Osteocyte (in vitro differentiated cells): ENCODE results near the gene CXCL11. TPM values are rescaled to one million over a fixed set of nuclear protein-coding genes. Genes with fewer than 3 reads are reported as not detected.

ENCODE experiments used
- DNase-seq: peaks from one replicate; pipeline ENCODE4 v3.0.0; 2021; ENCODE audit warnings: mixed read lengths; ENCODE audit not compliant: unreplicated experiment; ENCODE audit errors: extremely low spot score
- H3K27ac Mint-ChIP-seq: one replicate; pipeline ENCODE4 v1.8.0; 2021; ENCODE audit warnings: mild to moderate bottlenecking, mixed read lengths; ENCODE audit not compliant: unreplicated experiment
- H3K27me3 Mint-ChIP-seq: one replicate; pipeline ENCODE4 v1.8.0; 2021; ENCODE audit warnings: mixed read lengths; ENCODE audit not compliant: unreplicated experiment
- H3K36me3 Mint-ChIP-seq: one replicate; pipeline ENCODE4 v1.8.0; 2021; ENCODE audit warnings: mixed read lengths; ENCODE audit not compliant: unreplicated experiment
- H3K4me1 Mint-ChIP-seq: one replicate; pipeline ENCODE4 v1.8.0; 2021; ENCODE audit warnings: mixed read lengths; ENCODE audit not compliant: unreplicated experiment
- H3K4me3 Mint-ChIP-seq: one replicate; pipeline ENCODE4 v1.8.0; 2021; ENCODE audit warnings: mild to moderate bottlenecking, moderate library complexity, mixed read lengths; ENCODE audit not compliant: unreplicated experiment
- H3K9me3 Mint-ChIP-seq: one replicate; pipeline ENCODE4 v1.8.0; 2021; ENCODE audit warnings: mixed read lengths; ENCODE audit not compliant: unreplicated experiment
- long read RNA-seq: library from polyadenylated mRNA; unstranded; transcript quantifications from one replicate; pipeline ENCODE4 v2.0.0, GENCODE V29; 2021
- total RNA-seq: library from RNA; stranded (reverse); gene quantifications from 2 replicates; pipeline ENCODE4 v1.2.1, GENCODE V29; 2021
- TF ChIP-seq, protein P1 (sequence below): fragments of 200-600 bp; sonication (generic); IDR thresholded peaks from 2 replicates; pipeline ENCODE4 v1.5.0; 2021; ENCODE audit warnings: antibody characterized with exemption, mild to moderate bottlenecking, moderate library complexity

CXCL11 gene
- total RNA-seq = not detected in 2 replicates
- long read RNA-seq = 0 reads

DNA sequence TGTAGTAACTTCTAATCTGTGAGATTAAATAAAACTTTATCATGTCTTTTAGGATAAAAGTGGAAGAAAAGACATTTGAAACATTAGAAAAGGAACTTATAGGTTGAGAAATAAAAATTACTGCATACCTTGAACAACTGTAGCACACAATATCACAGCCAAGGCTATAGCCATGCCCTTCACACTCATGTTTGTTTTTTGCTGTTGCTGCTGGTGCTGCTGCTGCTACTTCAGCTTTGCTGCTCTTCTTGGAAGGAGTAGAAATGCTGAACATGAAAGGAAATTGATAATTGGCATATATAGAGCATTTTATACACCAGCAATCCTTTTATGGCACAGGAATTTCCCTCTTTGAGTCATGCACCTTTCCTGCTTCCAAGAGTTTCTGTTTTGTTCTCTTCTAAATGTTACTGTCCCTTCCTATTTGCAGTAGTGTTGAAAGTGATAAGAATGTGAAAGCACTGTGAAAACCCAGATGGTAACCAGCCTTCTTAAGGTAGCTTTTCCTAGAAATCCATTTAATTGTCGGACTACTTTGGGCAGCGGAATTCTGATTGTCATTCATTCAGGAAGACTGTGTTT is at the start of gene CXCL11:
CXCL11 (minus strand) TSS at position 272 of the 582 bp plus-strand sequence; CDS start at position 189, 83 bp downstream.
- Mint-ChIP-seq H3K4me1 (no peaks in the 10 kb centered on the region), H3K36me3 (no peaks in the 10 kb centered on the region), H3K27ac (no peak within 1 kb of the TSS), H3K9me3 (no peaks in the 10 kb centered on the region), H3K27me3 (peaks cover 40% of the 10 kb centered on the region), H3K4me3 (no peak within 1 kb of the TSS)
- TF ChIP-seq, protein P1, sequence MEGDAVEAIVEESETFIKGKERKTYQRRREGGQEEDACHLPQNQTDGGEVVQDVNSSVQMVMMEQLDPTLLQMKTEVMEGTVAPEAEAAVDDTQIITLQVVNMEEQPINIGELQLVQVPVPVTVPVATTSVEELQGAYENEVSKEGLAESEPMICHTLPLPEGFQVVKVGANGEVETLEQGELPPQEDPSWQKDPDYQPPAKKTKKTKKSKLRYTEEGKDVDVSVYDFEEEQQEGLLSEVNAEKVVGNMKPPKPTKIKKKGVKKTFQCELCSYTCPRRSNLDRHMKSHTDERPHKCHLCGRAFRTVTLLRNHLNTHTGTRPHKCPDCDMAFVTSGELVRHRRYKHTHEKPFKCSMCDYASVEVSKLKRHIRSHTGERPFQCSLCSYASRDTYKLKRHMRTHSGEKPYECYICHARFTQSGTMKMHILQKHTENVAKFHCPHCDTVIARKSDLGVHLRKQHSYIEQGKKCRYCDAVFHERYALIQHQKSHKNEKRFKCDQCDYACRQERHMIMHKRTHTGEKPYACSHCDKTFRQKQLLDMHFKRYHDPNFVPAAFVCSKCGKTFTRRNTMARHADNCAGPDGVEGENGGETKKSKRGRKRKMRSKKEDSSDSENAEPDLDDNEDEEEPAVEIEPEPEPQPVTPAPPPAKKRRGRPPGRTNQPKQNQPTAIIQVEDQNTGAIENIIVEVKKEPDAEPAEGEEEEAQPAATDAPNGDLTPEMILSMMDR = no peak
- DNase-seq = no peak

DNA sequence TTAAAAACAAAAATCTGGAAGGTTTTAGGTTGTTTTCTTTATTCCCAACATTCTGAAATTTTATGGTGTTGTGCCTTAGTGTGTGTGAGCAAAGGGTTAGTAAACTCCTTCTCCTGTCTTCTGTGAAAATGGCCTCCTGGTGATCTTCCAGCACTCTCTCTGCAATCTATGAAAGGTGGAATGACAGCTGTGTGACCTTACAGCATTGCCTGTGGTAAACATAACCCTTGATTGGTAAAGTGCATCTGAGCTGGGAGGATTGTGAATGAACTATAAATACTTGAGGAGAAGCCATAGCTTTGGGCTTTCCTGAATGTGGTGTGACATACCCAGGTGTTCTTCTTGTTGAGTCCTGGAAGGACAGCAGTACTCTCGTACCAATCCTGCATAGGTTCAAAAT is 48.7 kb upstream of the CXCL11 start:
- Mint-ChIP-seq H3K36me3 (no peaks in the 10 kb centered on the region), H3K9me3 (no peaks in the 10 kb centered on the region), H3K27me3 (peaks cover 44% of the 10 kb centered on the region), H3K4me3 (no peak overlapping the region), H3K27ac (no peak overlapping the region), H3K4me1 (peaks cover 6% of the 10 kb centered on the region)
- DNase-seq = no peak
- TF ChIP-seq, protein P1 = no peak

GRCh38 chr4:76083386-76083988 is 47.6 kb upstream of the CXCL11 start:
- H3K4me3 Mint-ChIP-seq = no peak overlapping the region
- no peaks in the 10 kb centered on the region for H3K36me3 Mint-ChIP-seq
- TF ChIP-seq, protein P1 = no peak
- peaks cover 6% of the 10 kb centered on the region for H3K4me1 Mint-ChIP-seq
- peaks cover 51% of the 10 kb centered on the region for H3K27me3 Mint-ChIP-seq
- H3K27ac Mint-ChIP-seq = no peak overlapping the region
- DNase-seq = no peak
- H3K9me3 Mint-ChIP-seq = no peaks in the 10 kb centered on the region

GRCh38 chr4:76078033-76078613 is 42.3 kb upstream of the CXCL11 start:
- H3K4me3 Mint-ChIP-seq = no peak overlapping the region

More at GRCh38 chr4:76078033-76078613, 42.3 kb upstream of the CXCL11 start:
- H3K9me3 Mint-ChIP-seq = no peaks in the 10 kb centered on the region
- H3K27ac Mint-ChIP-seq = no peak overlapping the region
- H3K4me1 Mint-ChIP-seq = no peaks in the 10 kb centered on the region
- DNase-seq = no peak
- no peaks in the 10 kb centered on the region for H3K36me3 Mint-ChIP-seq
- TF ChIP-seq, protein P1 = no peak
- peaks cover 37% of the 10 kb centered on the region for H3K27me3 Mint-ChIP-seq
